GM10248 (cell line): ENCODE measurements around the gene C2orf49.

Experiments
- CTCF ChIA-PET: fragments of 300-600 bp; sonication (Branson Sonifier 250); formaldehyde crosslinking; extraction: SDS; loops from one replicate; lab custom pipeline; 2021; ENCODE audit warnings: antibody characterized with exemption; lab: Yijun Ruan, JAX
- POLR2A ChIA-PET: fragments of 350-650 bp; sonication (Branson Sonifier 250); formaldehyde crosslinking; extraction: SDS; loops from one replicate; lab custom pipeline; 2020; ENCODE audit warnings: antibody characterized with exemption; lab: Yijun Ruan, JAX
- DNase-seq: peaks from one replicate; pipeline ENCODE4 v3.0.0; 2012; ENCODE audit errors: extremely low spot score
- CTCF ChIP-seq: IDR thresholded peaks from 2 replicates; pipeline ENCODE4 v1.5.1; 2012; ENCODE audit warnings: mild to moderate bottlenecking, low read depth; ENCODE audit errors: extremely low read depth, missing control alignments, control extremely low read depth

The C2orf49 gene

GRCh38 chr2:105307146-105307545 is 30.2 kb upstream of the C2orf49 start:
- CTCF ChIA-PET, result interaction anchor here (1.0 to 1.1 kb wide), 2 partner anchors 9 to 29 kb away, joined by 3 to 4 read pairs; no protein-coding TSS in a partner anchor
- POLR2A ChIA-PET, result no interaction called here
- no peak for DNase-seq
- no peak for TF ChIP-seq CTCF

- no peak for TF ChIP-seq CTCF
- DNase-seq, result no peak
- ChIA-PET CTCF (interaction anchor here (1.0 kb wide), 1 partner anchor 10 kb away, joined by 4 read pairs; no protein-coding TSS in a partner anchor), POLR2A (no interaction called here)
Observed at GRCh38 chr2:105307550-105307949, 29.8 kb upstream of the C2orf49 start.

GRCh38 chr2:105307962-105308361 is 29.4 kb upstream of the C2orf49 start:
- CTCF ChIA-PET, result interaction anchor here (1.1 to 3.4 kb wide), 2 partner anchors 13 to 32 kb away, joined by 3 to 16 read pairs; no protein-coding TSS in a partner anchor
- POLR2A ChIA-PET, result no interaction called here
- TF ChIP-seq CTCF, result no peak
- DNase-seq, result no peak

GRCh38 chr2:105308382-105309146 is 28.8 kb upstream of the C2orf49 start:
- ChIA-PET POLR2A (no interaction called here), CTCF (interaction anchor here (1.1 to 4.0 kb wide), 3 partner anchors 9 to 33 kb away, joined by 3 to 27 read pairs (median 16); no protein-coding TSS in a partner anchor)
- DNase-seq, result no peak
- no peak for TF ChIP-seq CTCF

GRCh38 chr2:105309147-105309545 is 28.2 kb upstream of the C2orf49 start:
- TF ChIP-seq CTCF, result no peak
- ChIA-PET CTCF (interaction anchor here (1.1 to 4.0 kb wide), 4 partner anchors 9 to 34 kb away, joined by 3 to 27 read pairs (median 11); no protein-coding TSS in a partner anchor), POLR2A (no interaction called here)
- DNase-seq, result no peak

- POLR2A ChIA-PET, result interaction anchor here (0.8 kb wide), 1 partner anchor 9 kb away, joined by 3 read pairs; no protein-coding TSS in a partner anchor
- CTCF ChIA-PET, result interaction anchor here (1.1 to 2.1 kb wide), 3 partner anchors 8 to 27 kb away, joined by 3 to 7 read pairs (median 6); no protein-coding TSS in a partner anchor
- no peak for DNase-seq
- TF ChIP-seq CTCF, result no peak
Observed at GRCh38 chr2:105313877-105314276, 23.5 kb upstream of the C2orf49 start.
